Natural killer cell (primary cell): ENCODE results near the gene GTPBP4. TPM values are rescaled to one million over a fixed set of nuclear protein-coding genes. Genes with fewer than 3 reads are reported as not detected.

Experiments
- ATAC-seq, 3 donors: fragments of 150-1000 bp in 2 of 3; fragments of 200-7000 bp in 1 of 3; cut with Tn5 transposase; 1 replicate in 1 of 3; 2 replicates in 2 of 3; pipeline ENCODE4 v1.10.0; 2021; ENCODE audit warnings: mild to moderate bottlenecking in 2 of 3, moderate library complexity in 2 of 3
- DNase-seq, 2 donors: peaks; one replicate each; pipeline versions ENCODE4 v3.0.0 to v3.0.0-alpha.2; 2013 to 2021; ENCODE audit warnings: mixed read lengths in 1 of 2
- H3K27ac ChIP-seq: one replicate; pipeline ENCODE4 v1.5.1; 2013; ENCODE audit warnings: mild to moderate bottlenecking, low read length
- H3K27me3 ChIP-seq: one replicate; pipeline ENCODE4 v1.6.1; 2013; ENCODE audit warnings: low read length; ENCODE audit not compliant: control insufficient read depth, insufficient read depth
- H3K36me3 ChIP-seq: one replicate; pipeline ENCODE4 v1.6.1; 2013; ENCODE audit warnings: low read length; ENCODE audit not compliant: control insufficient read depth, insufficient read depth
- H3K4me1 ChIP-seq: one replicate; pipeline ENCODE4 v1.6.1; 2013; ENCODE audit warnings: low read length; ENCODE audit not compliant: control insufficient read depth, insufficient read depth
- H3K4me3 ChIP-seq: one replicate; pipeline ENCODE4 v1.5.1; 2013; ENCODE audit warnings: low read length
- H3K9me3 ChIP-seq: one replicate; pipeline ENCODE4 v1.6.1; 2013; ENCODE audit warnings: low read length; ENCODE audit not compliant: control insufficient read depth, insufficient read depth
- H3K27ac Mint-ChIP-seq, 2 donors: one replicate each; pipeline ENCODE4 v1.8.0; 2022; ENCODE audit warnings: mild to moderate bottlenecking in 2 of 2, mixed read lengths in 2 of 2, moderate library complexity in 1 of 2
- H3K27me3 Mint-ChIP-seq, 2 donors: one replicate each; pipeline ENCODE4 v1.8.0; 2022; ENCODE audit warnings: low read depth in 2 of 2, mixed read lengths in 2 of 2
- H3K36me3 Mint-ChIP-seq: one replicate; pipeline ENCODE4 v1.8.0; 2022; ENCODE audit warnings: mixed read lengths
- H3K4me1 Mint-ChIP-seq, 2 donors: one replicate each; pipeline ENCODE4 v1.8.0; 2022; ENCODE audit warnings: mixed read lengths in 2 of 2
- H3K4me3 Mint-ChIP-seq: one replicate; pipeline ENCODE4 v1.8.0; 2022; ENCODE audit warnings: mild to moderate bottlenecking, moderate library complexity, mixed read lengths
- H3K9me3 Mint-ChIP-seq, 2 donors: one replicate each; pipeline ENCODE4 v1.8.0; 2022; ENCODE audit warnings: mixed read lengths in 2 of 2
- CTCF ChIP-seq: fragments of 200-600 bp; IDR thresholded peaks from one replicate; pipeline ENCODE4 v1.8.0; 2022; ENCODE audit warnings: antibody characterized with exemption
- WGBS: methylation state at CpG from one replicate; pipeline ENCODE4 v1.1.7; 2013; ENCODE audit warnings: missing lambda C conversion rate; ENCODE audit not compliant: insufficient coverage; 5-methylcytosine and 5-hydroxymethylcytosine counted together
- intact Hi-C: fragments of 100-400 bp; cut with micrococcal nuclease; formaldehyde crosslinking; loops from one replicate; pipeline ENCODE4 v1.14.2; 2022
- total RNA-seq, 4 donors: library from RNA; stranded (reverse); fragments of 120-200 nt in 1 of 4; gene quantifications; one replicate each; pipeline versions ENCODE4 v1.2.3 to v1.2.4, GENCODE V29; 2013 to 2022

The GTPBP4 gene
- total RNA-seq, 3 donors from 2014 or later (not counting 1 experiment from before 2014, with no cell fraction given), result 53.9 to 99.6 (median 72.5) TPM

GRCh38 chr10:954396-954795, 33.8 kb upstream of the GTPBP4 start:
- Histone ChIP-seq H3K36me3 (no peaks in the 10 kb centered on the region), H3K4me3 (no peak overlapping the region), H3K27ac (no peak overlapping the region), H3K27me3 (no peaks in the 10 kb centered on the region), H3K9me3 (no peaks in the 10 kb centered on the region), H3K4me1 (no peaks in the 10 kb centered on the region)
- Mint-ChIP-seq H3K27me3 (peaks cover 7 to 9% of the 10 kb centered on the region in 2 donors), H3K36me3 (no peaks in the 10 kb centered on the region), H3K9me3 (no peaks in the 10 kb centered on the region), H3K4me3 (no peak overlapping the region), H3K27ac (no peak overlapping the region), H3K4me1 (peaks cover 0 to 4% of the 10 kb centered on the region in 2 donors)
- no peak for ATAC-seq
- no peak for TF ChIP-seq CTCF
- 94% methylated on average over 20 of the region's 21 CpGs for WGBS
- intact Hi-C loops, result no loop called here
- no peak for DNase-seq

DNA sequence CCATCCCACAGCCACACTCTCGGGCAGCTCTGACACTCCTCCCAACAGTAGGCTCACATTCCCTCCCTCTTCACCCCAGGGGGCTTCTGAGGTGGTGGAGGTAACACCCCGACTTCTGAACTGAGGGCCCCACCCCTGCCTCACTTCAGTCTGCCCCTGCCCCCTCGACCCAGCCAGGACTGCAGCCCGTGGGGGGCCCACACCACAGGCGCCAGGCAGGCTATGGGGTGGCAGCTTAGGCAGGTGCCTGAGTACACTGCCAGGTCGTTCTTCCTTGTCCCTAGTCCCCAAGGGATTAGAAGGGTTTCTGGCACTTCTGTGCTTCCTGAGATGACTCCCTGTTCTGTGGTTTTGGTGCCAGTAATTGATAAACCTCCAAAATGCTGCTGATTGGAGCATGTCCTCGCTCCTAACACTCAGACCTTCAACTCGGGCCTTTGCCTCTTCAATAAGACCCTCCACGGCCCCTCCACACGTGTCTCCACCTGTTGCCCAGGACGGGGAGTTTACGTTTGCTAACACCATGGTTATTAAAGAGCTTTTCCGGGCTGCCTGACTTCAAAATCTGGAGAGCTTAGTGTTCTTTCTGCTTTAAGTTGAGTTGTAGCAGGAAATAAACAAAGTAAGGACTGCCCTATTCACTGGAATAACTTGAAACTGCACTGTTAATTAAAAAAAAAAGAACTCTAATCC, 33.0 kb upstream of the GTPBP4 start:
- ATAC-seq, result no peak
- no peak overlapping the region for H3K4me3 ChIP-seq
- TF ChIP-seq CTCF, result no peak
- H3K36me3 Mint-ChIP-seq, result no peaks in the 10 kb centered on the region
- H3K4me1 Mint-ChIP-seq, result peaks cover 0 to 4% of the 10 kb centered on the region in 2 donors
- H3K27me3 ChIP-seq, result no peaks in the 10 kb centered on the region
- intact Hi-C loops, result no loop called here
- no peak overlapping the region for H3K27ac ChIP-seq
- H3K36me3 ChIP-seq, result no peaks in the 10 kb centered on the region
- no peak overlapping the region for H3K4me3 Mint-ChIP-seq
- DNase-seq, result no peak
- H3K9me3 ChIP-seq, result no peaks in the 10 kb centered on the region
- no peak overlapping the region for H3K27ac Mint-ChIP-seq
- H3K9me3 Mint-ChIP-seq, result no peaks in the 10 kb centered on the region
- 63% methylated on average over 13 of the region's 13 CpGs for WGBS
- H3K4me1 ChIP-seq, result no peaks in the 10 kb centered on the region
- H3K27me3 Mint-ChIP-seq, result peaks cover 7 to 9% of the 10 kb centered on the region in 2 donors

DNA sequence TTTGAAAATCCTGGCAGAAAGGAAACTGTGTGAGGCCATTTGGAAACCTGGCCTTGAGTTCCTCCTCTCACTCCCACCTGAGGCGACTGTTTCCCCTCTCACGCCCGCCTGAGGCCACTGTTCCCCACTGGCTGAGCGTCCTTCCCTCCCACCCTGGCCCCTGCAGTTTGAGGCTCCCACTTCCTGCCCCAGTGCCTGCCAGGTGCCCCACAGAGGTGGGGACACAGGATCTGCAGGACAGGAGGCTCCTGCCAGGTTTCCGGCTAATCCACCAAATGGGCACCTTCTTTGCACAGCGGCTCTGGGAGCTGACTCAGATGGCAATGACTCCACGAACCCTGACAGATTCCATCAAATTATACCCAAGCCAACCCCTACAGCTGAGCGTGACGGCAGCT, 32.4 kb upstream of the GTPBP4 start:
- intact Hi-C loops, result no loop called here
- H3K27me3 Mint-ChIP-seq, result peaks cover 7 to 9% of the 10 kb centered on the region in 2 donors
- Histone ChIP-seq H3K27ac (no peak overlapping the region), H3K36me3 (no peaks in the 10 kb centered on the region), H3K4me1 (no peaks in the 10 kb centered on the region), H3K27me3 (no peaks in the 10 kb centered on the region), H3K4me3 (no peak overlapping the region), H3K9me3 (no peaks in the 10 kb centered on the region)
- peaks cover 0 to 4% of the 10 kb centered on the region in 2 donors for H3K4me1 Mint-ChIP-seq
- H3K9me3 Mint-ChIP-seq, result no peaks in the 10 kb centered on the region
- no peaks in the 10 kb centered on the region for H3K36me3 Mint-ChIP-seq
- 76% methylated on average over 9 of the region's 9 CpGs for WGBS
- DNase-seq (no peak), ATAC-seq (no peak)
- H3K4me3 Mint-ChIP-seq, result no peak overlapping the region
- no peak for TF ChIP-seq CTCF
- no peak overlapping the region for H3K27ac Mint-ChIP-seq

DNA sequence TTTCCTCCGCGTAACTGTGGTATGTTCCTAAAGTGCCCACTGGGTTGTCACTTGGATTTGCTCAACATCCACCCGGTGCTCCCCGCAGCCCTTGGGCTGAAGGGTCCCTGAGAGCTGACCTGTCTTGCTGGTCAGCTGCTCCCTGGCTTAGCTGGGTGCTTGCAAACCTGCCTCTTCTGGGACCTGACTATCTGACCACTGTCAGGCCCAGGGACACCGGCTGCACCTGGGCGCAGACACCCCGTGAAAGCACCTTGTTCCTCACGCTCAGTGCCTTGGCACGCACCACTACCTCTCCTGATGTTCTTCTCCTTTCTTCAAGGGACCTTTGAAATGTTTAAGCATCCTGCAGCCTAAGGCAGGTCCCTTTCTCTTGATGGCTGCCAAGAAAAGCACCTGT, 30.1 kb upstream of the GTPBP4 start:
- Mint-ChIP-seq H3K4me3 (no peak overlapping the region), H3K9me3 (no peaks in the 10 kb centered on the region), H3K4me1 (peaks cover 0 to 4% of the 10 kb centered on the region in 2 donors), H3K27me3 (peaks cover 5 to 9% of the 10 kb centered on the region in 2 donors), H3K36me3 (no peaks in the 10 kb centered on the region), H3K27ac (no peak overlapping the region)
- no peaks in the 10 kb centered on the region for H3K4me1 ChIP-seq
- no peak overlapping the region for H3K27ac ChIP-seq
- ATAC-seq (no peak), DNase-seq (no peak)
- H3K9me3 ChIP-seq, result no peaks in the 10 kb centered on the region
- no peak overlapping the region for H3K4me3 ChIP-seq
- H3K36me3 ChIP-seq, result no peaks in the 10 kb centered on the region
- 94% methylated on average over 9 of the region's 9 CpGs for WGBS
- intact Hi-C loops, result no loop called here
- H3K27me3 ChIP-seq, result no peaks in the 10 kb centered on the region
- no peak for TF ChIP-seq CTCF
